ENCODE measurements around the gene LAMB3.
"Not testable (repeated sequence)": the region's sequence is repeated elsewhere in the genome, so short reads cannot be mapped to it uniquely, and the experiment has no call there.

LAMB3 gene

GRCh38 chr1:209652121-209652735 lies at the start of gene LAMB3:
LAMB3 (minus strand) TSS chr1:209652425; CDS start chr1:209650944, 1,481 bp downstream.
- DNase-seq = no peak

- DNase-seq = not testable (repeated sequence)
Observed at GRCh38 chr1:209700686-209701085, 48.5 kb upstream of the LAMB3 start.

DNA sequence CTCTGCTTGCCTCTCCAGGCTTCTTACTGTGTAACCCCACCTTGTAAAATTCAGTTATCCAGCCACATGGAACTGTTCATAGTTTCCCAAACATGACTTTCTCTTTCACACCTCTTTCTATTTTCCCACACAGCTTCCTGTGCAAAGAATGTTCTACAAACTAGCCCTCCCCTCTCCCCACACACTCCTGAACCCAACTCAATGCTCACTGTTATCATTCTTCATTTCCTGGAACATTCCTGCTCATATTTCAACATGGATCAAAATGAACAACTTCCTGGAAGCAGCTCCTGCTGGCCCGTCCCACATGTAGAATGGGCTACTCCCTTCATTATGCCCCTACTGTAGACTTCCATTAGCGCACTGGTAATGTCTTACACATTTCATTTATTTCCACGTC lies 44.9 kb upstream of the LAMB3 start:
- DNase-seq = no peak

DNA sequence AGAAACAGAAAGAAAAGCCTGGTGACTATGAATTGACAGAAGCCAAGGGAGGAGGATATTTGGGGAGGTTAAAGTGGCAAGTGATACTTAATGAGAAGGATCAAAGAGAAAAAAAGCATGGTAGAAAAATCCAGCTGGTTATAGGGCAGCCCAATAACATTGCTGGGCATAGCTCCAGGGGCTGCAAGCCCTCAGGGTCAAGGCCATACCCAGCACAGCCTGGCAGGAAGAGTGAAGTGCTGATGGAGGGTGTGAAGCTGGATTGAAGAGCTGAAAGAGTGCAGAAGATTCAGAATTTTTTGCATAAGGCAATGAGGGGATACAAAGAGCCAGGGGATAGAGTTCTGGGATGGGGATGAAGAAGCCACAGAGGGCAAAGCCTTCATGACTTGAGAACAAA lies 44.4 kb upstream of the LAMB3 start:
- DNase-seq = no peak

DNA sequence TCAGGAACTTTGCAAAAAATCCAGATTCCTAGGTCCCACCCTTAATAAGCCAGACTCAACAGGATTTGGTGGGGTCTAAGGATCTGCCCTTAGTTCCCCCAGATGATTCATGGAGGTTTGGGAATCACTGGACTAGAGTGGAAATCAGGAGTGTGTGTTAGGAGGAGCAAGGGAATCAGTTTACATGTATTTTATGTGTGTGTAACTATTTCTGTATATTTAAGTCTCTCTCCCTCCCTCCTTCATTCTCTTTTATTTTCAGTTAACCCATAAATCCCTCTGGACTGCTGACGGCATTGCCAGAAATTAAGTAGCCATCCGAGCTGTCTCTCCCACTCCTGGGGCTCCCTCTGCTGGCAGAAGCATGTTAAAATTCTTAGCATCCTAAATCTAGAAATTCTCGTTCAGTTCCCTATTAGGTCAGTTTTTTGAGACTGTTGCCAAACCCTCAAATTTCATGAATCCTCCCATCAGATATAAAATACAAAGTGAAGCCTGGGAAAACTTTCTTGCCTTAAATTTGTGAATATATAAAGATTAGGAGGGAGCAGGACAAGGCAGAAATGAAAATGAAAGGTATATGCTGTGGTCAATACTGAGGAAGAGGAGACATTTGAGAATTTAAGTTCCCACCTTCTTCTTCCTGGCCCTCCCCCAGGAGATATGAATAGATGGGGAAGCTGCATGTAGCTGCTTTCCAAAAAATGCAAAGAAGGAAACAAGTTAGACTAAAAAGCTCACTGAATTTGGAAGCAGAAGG lies 40.7 kb upstream of the LAMB3 start:
- DNase-seq = peak; percentile 72

- no peak for DNase-seq
Observed at GRCh38 chr1:209692296-209692695, 40.1 kb upstream of the LAMB3 start.

DNA sequence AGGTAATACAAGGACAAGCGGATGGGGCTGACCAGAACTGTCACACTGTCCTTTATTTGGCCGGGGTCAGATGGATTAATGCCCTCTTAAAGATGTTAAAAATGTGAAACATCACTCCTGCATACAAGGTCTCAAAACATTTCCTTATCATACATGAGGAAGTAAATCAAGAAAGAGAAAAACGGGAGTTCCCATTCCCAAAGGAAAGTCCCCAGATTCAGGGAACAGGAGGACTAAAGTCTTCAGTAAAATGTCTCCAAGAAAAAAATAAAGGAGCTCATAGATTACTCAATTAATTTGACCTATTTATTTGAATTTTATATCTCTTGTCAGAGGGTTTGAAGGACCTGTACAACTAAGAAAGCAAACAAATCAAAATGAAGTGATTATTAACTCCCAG lies 39.0 kb upstream of the LAMB3 start:
- no peak for DNase-seq

- DNase-seq = no peak
Observed at GRCh38 chr1:209689477-209689876, 37.3 kb upstream of the LAMB3 start.

DNA sequence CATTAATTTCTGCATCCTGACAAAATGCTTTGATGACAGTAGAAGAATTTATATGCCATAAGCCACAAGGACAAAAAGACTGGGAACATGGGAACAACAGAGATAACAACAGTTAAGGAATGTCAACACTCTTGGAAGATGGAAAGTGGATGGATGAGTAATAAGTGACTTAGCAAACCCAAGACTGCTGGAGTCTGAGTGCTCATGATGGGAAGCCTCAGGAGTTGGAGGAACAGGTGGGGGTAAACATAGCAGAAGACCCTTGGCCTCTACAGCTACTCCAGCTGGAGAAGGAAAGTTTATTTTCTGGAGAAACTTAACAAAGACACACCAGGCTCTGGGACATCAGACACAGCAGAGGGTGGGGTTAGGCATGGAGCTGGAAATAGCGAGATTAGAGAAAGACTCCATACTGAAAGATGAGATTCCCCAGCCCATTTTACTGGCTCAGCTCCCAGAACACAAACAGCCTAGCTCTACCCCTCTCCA lies 36.6 kb upstream of the LAMB3 start:
- no peak for DNase-seq

GRCh38 chr1:209686322-209686721 lies 34.1 kb upstream of the LAMB3 start:
- DNase-seq = no peak

GRCh38 chr1:209685821-209686220 lies 33.6 kb upstream of the LAMB3 start:
- DNase-seq = no peak

GRCh38 chr1:209678981-209679539 lies 26.8 kb upstream of the LAMB3 start:
- DNase-seq = no peak

GRCh38 chr1:209675565-209676154 lies 23.4 kb upstream of the LAMB3 start:
- peak; percentile 20 for DNase-seq

DNA sequence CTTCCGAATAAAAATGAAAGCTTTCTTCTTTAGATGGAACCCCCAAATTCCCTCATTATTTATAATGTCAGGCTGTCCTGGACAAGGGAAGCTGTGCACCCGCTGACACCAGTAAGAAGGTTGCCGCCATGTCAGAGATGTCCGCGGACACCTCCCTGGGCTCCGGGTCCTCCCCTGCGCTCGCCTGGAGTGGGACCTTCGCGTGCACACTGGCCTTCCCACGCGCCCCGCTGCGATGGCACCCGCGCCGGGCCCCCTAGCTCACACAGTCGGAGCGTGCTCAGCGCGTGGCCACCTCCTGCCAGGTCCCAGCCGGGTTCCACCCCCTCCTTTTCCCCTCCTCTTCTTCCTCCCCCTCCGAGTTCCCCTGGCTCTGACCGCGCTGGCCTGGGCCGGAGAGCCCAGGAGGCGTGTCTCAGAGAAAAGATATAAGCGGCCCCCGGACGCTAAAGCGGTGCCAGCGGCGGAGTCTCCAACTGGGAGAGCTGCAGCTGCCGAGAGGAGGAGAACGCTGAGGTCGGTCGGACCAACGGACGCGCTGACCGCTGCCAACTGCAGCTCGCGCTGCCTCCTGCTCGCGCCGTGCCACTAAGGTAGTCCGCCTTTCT lies 22.8 kb upstream of the LAMB3 start, which contains the start of gene G0S2:
Gene G0S2 (plus strand): TSS at position 456 of the 608 bp plus-strand sequence. CDS start 273 bp downstream, outside the sequence.
- DNase-seq = peak; percentile 50

- no peak for DNase-seq
Observed at GRCh38 chr1:209673631-209674417, 21.6 kb upstream of the LAMB3 start.

GRCh38 chr1:209672705-209673630 lies 20.7 kb upstream of the LAMB3 start:
- no peak for DNase-seq

- DNase-seq = no peak
Observed at GRCh38 chr1:209670441-209671082, 18.3 kb upstream of the LAMB3 start.

GRCh38 chr1:209667708-209668107 lies 15.5 kb upstream of the LAMB3 start:
- DNase-seq = no peak

GRCh38 chr1:209667103-209667502 lies 14.9 kb upstream of the LAMB3 start:
- no peak for DNase-seq

- no peak for DNase-seq
Observed at GRCh38 chr1:209662879-209663327, 10.7 kb upstream of the LAMB3 start.

All from activated naive CD4-positive, alpha-beta T cell treated with anti-CD3 and anti-CD28 coated beads, Interleukin-2, amount 50 U/mL, for 16 hours (primary cell).